ENCODE measurements around the gene ZG16B. TPM values are rescaled to one million over a fixed set of nuclear protein-coding genes. Genes with fewer than 3 reads are reported as not detected.

ZG16B gene
- total RNA-seq, 1 experiment from 2014 or later, result 2.3 TPM

- intact Hi-C loops (cut with micrococcal nuclease), result no loop called here
- H3K27me3 ChIP-seq (ENCODE audit: insufficient read depth, low read length), result no peaks in the 10 kb centered on the region
- POLR2A ChIA-PET, result no interaction called here
- H3K4me2 ChIP-seq (ENCODE audit: low read length), result no peak overlapping the region
- TF ChIP-seq EGR1 (IDR thresholded peaks at IDR 0.05; ENCODE audit: low read depth) (no peak), FOSL1 (IDR thresholded peaks at IDR 0.05; ENCODE audit: low read depth) (no peak), SRF (IDR thresholded peaks at IDR 0.05; ENCODE audit: low read depth) (no peak)
- DNase-seq (ENCODE audit: low read depth, low spot score), result no peak
- H3K4me3 ChIP-seq (replicated peaks in 1 of 2; ENCODE audit: low read depth in 1 of 2, low read length in 2 of 2), result no peak overlapping the region
- peak overlapping the region; percentile 22; the same call in 1 of the 2 replicates for H3K27ac ChIP-seq (ENCODE audit: low read depth, low read length)
- RAD21 ChIA-PET (ENCODE audit: low non-redundant PET in 1 of 2, low total read pairs in 2 of 2, uncharacterized antibody in 2 of 2, unreplicated experiment in 2 of 2), result no interaction called here
- H3K9me2 ChIP-seq (ENCODE audit: insufficient read depth), result no peaks in the 10 kb centered on the region
- CTCF ChIA-PET, result no interaction called here
- BruUV-seq (replicated peaks), result no TSS peak
- H3K36me3 ChIP-seq (ENCODE audit: control insufficient read depth in 1 of 2, insufficient read depth in 2 of 2, low read length in 2 of 2), result no peaks in the 10 kb centered on the region
- no peaks in the 10 kb centered on the region for H3K9me3 ChIP-seq (ENCODE audit: control insufficient read depth in 1 of 2, insufficient read depth in 1 of 2, low read depth in 1 of 2, low read length in 2 of 2)
- H3K79me2 ChIP-seq (ENCODE audit: insufficient read depth, low read length), result no peaks in the 10 kb centered on the region
- ATAC-seq, result peak; percentile 20; the same call in 1 of the 2 replicates
- H3K4me1 ChIP-seq (ENCODE audit: control insufficient read depth in 1 of 2, insufficient read depth in 2 of 2, low read length in 2 of 2), result peaks cover 4 to 8% of the 10 kb centered on the region in 2 experiments; a peak in 3 of 4 replicates
- no peaks in the 10 kb centered on the region for H4K20me1 ChIP-seq (ENCODE audit: insufficient read depth)
- no peak overlapping the region for H2AFZ ChIP-seq (ENCODE audit: low read depth, low read length, poor library complexity, severe bottlenecking)
- H3K9ac ChIP-seq (ENCODE audit: low read length), result no peak overlapping the region
Measured at GRCh38 chr16:2786061-2786825, 43.9 kb upstream of the ZG16B start.

- no TSS peak for BruUV-seq (replicated peaks)
- Histone ChIP-seq H3K9me3 (ENCODE audit: control insufficient read depth in 1 of 2, insufficient read depth in 1 of 2, low read depth in 1 of 2, low read length in 2 of 2) (no peaks in the 10 kb centered on the region), H3K36me3 (ENCODE audit: control insufficient read depth in 1 of 2, insufficient read depth in 2 of 2, low read length in 2 of 2) (no peaks in the 10 kb centered on the region), H2AFZ (ENCODE audit: low read depth, low read length, poor library complexity, severe bottlenecking) (no peak overlapping the region), H3K9me2 (ENCODE audit: insufficient read depth) (no peaks in the 10 kb centered on the region), H3K27ac (ENCODE audit: low read depth, low read length) (no peak overlapping the region), H3K27me3 (ENCODE audit: insufficient read depth, low read length) (no peaks in the 10 kb centered on the region), H3K4me3 (replicated peaks in 1 of 2; ENCODE audit: low read depth in 1 of 2, low read length in 2 of 2) (no peak overlapping the region), H4K20me1 (ENCODE audit: insufficient read depth) (no peaks in the 10 kb centered on the region), H3K4me1 (ENCODE audit: control insufficient read depth in 1 of 2, insufficient read depth in 2 of 2, low read length in 2 of 2) (peaks cover 4 to 8% of the 10 kb centered on the region in 2 experiments; a peak in 3 of 4 replicates), H3K79me2 (ENCODE audit: insufficient read depth, low read length) (no peaks in the 10 kb centered on the region), H3K4me2 (ENCODE audit: low read length) (no peak overlapping the region), H3K9ac (ENCODE audit: low read length) (no peak overlapping the region)
- ChIA-PET CTCF (no interaction called here), POLR2A (no interaction called here), RAD21 (ENCODE audit: low non-redundant PET in 1 of 2, low total read pairs in 2 of 2, uncharacterized antibody in 2 of 2, unreplicated experiment in 2 of 2) (no interaction called here)
- DNase-seq (ENCODE audit: low read depth, low spot score), result no peak
- intact Hi-C loops (cut with micrococcal nuclease), result no loop called here
- no peak for ATAC-seq
- TF ChIP-seq FOSL1 (IDR thresholded peaks at IDR 0.05; ENCODE audit: low read depth) (no peak), RAD21 (IDR thresholded peaks at IDR 0.05; ENCODE audit: low read depth) (no peak), EZH2phosphoT487 (IDR thresholded peaks at IDR 0.05; ENCODE audit: borderline replicate concordance) (no peak), ZFX (IDR thresholded peaks at IDR 0.05) (no peak), EGR1 (IDR thresholded peaks at IDR 0.05; ENCODE audit: low read depth) (no peak), SP1 (IDR thresholded peaks at IDR 0.05; ENCODE audit: low read depth) (no peak), TCF7L2 (IDR thresholded peaks at IDR 0.05; ENCODE audit: borderline replicate concordance, extremely low read depth, insufficient read depth, insufficient read length) (no peak), CEBPB (IDR thresholded peaks at IDR 0.05; ENCODE audit: low read depth) (no peak), EZH2 (IDR thresholded peaks at IDR 0.05) (no peak)
- TF ChIP-seq, protein P1, sequence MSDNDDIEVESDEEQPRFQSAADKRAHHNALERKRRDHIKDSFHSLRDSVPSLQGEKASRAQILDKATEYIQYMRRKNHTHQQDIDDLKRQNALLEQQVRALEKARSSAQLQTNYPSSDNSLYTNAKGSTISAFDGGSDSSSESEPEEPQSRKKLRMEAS (IDR thresholded peaks at IDR 0.05), result no peak
Measured at GRCh38 chr16:2786826-2787151, 43.3 kb upstream of the ZG16B start.
